GOT3 (cell line): Measurements from ENCODE around the gene MOB3C.
"Not testable (repeated sequence)": the region's sequence is repeated elsewhere in the genome, so short reads cannot be mapped to it uniquely, and the experiment has no call there.

Experiments
- DNase-seq: peaks from one replicate; lab custom pipeline; 2025; ENCODE audit warnings: mixed read lengths; lab: John Stamatoyannopoulos, UW

MOB3C gene

DNA sequence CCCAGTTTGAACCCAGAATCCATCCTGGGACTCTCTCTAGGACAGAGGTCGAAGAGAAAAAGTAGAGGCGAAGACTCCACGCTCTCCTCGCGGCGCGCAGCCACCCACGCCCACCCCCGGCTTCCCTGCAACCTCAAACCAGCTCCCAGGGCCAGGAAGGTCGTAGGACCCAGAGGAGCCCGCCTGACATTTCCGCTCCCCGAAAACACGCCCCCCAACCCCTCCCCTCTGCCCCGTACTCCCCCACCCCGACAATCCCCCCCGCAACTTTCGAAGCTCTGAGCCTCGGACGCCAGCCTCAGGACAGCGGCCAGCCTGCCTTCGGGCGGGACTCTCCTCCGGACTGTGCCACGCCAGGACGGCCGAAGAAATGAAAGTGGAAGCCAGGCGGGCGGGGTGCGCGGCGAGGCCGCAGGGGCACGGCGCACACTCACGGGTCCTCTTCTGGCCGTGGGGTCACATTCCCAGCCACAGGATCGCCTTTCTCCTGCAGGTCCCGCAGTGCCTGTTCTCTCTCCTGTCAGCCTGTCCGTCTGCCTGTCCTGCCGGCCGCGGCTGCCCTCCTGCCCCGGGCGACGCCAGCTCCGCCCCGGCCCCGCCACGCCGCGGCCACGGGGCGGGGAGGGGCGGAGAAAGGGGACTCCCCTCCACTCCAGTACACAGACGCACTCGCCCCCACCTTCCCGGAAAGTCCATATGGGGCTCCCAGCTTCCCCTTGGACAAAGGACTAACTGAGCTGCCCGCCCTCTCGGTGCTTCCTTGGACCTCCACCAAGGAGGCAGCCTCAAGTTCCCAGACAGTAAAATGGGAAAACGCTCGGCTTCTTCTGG is at the start of gene MOB3C:
Gene MOB3C, minus strand, starts transcription at position 535 of the 831 bp plus-strand sequence. CDS start 3,490 bp downstream, outside the sequence.
- peak; percentile 46 for DNase-seq

GRCh38 chr1:46665983-46666382 is 49.4 kb upstream of the MOB3C start:
- no peak for DNase-seq

DNA sequence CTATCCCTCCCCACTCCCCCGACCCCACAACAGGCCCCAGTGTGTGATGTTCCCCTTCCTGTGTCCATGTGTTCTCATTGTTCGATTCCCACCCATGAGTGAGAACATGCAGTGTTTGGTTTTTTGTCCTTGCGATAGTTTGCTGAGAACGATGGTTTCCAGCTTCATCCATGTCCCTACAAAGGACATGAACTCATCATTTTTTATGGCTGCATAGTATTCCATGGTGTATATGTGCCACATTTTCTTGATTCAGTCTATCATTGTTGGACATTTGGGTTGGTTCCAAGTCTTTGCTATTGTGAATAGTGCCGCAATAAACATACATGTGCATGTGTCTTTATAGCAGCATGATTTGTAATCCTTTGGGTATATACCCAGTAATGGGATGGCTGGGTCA is 46.3 kb upstream of the MOB3C start:
- not testable (repeated sequence) for DNase-seq

DNA sequence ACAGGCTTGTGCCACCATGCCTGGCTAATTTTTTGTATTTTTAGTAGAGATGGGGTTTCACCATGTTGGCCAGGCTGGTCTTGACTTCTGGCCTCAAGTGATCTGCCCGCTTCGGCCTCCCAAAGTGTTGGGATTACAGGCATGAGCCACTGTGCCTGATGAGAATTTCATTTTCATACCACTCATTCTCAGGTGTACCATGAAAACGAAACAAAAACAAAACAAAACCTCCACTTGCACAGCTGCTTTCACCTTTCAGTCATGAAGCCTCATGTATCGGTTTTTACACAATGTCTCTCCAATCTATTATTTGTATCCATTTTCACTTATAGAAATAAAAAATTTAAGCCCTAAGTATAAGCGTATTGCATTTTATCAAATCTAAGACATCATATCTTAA is 43.5 kb upstream of the MOB3C start:
- DNase-seq, result not testable (repeated sequence)

GRCh38 chr1:46659307-46659870 is 42.8 kb upstream of the MOB3C start:
- DNase-seq, result no peak

GRCh38 chr1:46657775-46658174 is 41.2 kb upstream of the MOB3C start:
- DNase-seq, result no peak

DNA sequence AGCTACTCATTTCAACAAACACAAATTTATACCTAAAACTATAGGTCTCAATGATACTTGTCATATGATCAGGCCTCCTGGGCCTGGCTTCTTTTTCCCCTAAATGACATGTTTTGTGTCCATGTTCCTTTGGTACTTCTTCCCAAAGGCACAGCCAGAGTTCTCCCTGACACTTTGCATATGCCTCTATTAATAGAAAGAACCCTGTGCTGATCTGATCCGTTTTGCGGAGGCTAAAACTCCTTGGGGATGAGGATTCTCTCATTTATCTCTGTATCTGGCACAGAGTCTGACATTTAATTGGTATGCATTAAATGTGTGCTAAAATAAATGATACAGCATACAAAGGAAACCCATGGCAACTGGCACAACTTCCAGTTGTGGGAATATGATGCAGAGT is 40.0 kb upstream of the MOB3C start:
- DNase-seq, result no peak

DNA sequence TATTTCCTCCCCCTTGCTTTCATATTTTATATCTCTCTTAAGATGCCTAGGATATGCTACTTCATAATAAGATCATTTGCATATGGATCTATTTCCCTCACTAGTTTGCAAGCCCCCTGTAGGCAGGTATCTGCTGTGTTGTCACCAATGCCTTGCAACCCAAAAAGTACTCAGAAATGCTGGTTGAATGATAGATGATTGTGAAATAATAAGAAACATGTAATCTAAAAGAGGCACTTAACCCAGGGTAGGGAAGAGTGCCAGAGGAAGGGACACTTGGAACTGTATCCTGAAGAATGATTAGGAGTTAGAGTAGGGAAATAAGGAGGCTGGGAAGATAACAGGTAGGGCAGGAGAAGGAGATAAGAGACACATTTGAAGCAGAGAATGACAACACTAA is 39.2 kb upstream of the MOB3C start:
- DNase-seq, result no peak

- not testable (repeated sequence) for DNase-seq
These were observed 38.1 kb upstream of the MOB3C start for GRCh38 chr1:46654698-46655097.

DNA sequence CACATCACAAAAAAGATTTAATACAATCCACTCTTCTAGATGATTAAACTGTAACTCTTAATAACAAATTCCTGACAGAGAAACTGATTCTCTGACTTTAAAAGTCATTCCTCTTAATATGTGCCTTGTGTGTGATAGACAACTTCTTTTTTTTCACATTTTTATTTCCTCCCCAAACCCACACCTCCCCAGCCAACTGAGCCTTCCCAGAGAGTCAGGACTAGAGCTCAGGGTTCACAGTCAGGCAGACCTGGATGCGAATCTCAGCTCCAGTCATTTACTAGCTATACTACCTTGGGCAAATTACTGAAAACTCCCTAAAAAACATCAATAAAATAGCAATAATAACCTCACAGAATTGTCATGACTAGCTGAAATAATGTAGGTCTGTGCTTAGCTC is 37.4 kb upstream of the MOB3C start:
- no peak for DNase-seq

DNA sequence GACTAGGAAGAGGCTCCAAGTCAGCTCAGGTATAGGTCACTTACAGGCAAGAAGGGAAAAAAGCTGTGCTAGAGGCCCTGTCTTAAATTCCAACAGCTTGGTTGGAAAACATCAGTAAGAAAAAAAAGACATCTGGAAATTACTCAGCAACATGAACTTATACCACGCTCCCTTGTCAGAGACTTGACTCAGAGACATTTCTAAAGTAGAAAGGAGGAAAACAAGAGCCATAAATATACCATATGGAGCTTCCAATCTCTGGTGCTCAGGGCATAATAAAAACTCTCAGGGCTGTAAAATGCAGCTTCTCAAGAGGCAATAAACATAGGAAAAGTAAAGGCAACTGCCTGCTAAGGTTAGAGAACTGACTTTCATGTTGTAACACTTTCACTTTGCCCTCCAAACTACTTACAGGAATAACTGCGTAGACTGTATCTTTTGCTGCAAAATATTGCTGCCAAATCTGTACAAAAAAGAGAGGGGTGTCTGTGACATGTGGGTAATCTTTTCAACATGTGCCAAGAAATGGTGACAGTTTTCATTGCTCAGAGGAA is 36.9 kb upstream of the MOB3C start:
- DNase-seq, result no peak

GRCh38 chr1:46652321-46653100 is 35.9 kb upstream of the MOB3C start:
- no peak for DNase-seq

GRCh38 chr1:46651152-46651551 is 34.5 kb upstream of the MOB3C start:
- not testable (repeated sequence) for DNase-seq

DNA sequence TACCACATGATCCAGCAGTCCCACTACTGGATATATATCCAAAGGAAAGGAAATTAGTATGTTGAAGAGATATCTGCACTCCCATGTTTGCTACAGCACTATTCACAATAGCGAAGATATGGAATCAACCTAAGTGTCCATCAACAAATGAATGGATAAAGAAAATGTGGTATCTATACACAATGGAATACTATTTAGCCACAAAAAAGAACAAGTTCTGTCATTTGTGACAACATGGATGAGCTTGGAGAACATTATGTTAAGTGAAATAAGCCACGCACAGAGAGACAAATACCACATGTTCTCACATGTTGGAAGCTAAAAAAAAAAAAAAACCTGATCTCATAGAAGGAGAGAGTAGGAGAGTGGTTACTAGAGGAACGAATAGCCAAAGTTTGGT is 33.9 kb upstream of the MOB3C start:
- DNase-seq, result no peak

GRCh38 chr1:46649764-46650163 is 33.2 kb upstream of the MOB3C start:
- DNase-seq, result no peak

DNA sequence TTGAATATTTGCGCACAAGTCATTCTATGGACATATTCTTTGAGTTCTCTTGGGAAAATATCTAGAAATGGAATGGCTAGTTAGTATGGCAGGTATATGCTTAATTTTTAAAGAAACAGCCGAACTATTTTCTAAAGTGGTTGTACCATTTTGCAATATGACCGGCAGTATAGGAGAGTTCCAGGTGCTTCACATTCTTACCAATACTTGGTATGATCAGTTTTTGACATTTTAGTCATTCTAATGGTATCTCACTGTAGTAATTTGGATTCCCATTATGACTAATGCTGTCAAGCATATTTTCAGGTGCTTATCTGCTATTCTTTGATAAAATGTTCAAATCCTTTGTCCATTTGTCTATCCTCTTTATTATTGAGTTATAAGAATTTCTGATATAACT is 31.0 kb upstream of the MOB3C start:
- no peak for DNase-seq

GRCh38 chr1:46646844-46647243 is 30.2 kb upstream of the MOB3C start:
- no peak for DNase-seq

- no peak for DNase-seq
These were observed 29.7 kb upstream of the MOB3C start for GRCh38 chr1:46646331-46646730.

DNA sequence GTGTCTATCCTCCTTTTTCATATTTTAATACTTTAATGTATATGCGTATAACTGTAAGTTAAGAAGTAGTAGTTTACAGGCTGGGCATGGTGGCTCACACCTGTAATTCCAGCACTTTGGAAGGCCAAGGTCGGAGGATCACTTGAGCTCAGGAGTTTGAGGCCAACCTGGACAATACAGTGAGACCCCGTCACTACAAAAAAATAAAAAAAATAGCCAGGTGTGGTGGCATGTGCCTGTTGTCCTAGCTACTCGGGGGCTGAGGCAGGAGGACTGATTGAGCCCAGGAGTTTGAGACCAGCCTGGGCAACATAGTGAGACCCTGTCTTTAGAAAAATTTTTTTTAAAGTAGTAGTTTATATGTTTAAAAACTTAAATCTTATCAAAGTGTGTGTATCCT is 29.2 kb upstream of the MOB3C start:
- DNase-seq, result no peak

DNA sequence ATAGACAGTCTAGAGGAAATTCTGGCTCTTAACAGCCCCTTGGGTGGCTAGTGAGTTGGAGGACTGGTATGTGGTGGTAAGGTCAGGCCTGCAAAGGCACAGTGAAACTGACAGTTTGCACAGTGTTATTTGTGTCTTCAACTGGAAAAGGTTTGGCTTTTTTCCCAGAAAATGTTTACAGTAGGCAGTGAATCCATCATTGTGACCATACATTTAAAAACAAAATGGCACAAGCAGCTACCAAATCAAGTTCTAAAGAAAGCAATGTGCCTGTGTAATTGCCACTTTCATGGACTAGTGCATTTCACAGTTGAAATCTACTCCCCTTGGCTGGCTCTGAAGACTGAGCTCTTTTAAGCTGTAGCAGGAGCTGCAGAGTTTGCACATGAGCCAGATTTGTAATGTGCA is 26.8 kb upstream of the MOB3C start:
- no peak for DNase-seq

- DNase-seq, result no peak
These were observed 25.6 kb upstream of the MOB3C start for GRCh38 chr1:46642115-46642680.

DNA sequence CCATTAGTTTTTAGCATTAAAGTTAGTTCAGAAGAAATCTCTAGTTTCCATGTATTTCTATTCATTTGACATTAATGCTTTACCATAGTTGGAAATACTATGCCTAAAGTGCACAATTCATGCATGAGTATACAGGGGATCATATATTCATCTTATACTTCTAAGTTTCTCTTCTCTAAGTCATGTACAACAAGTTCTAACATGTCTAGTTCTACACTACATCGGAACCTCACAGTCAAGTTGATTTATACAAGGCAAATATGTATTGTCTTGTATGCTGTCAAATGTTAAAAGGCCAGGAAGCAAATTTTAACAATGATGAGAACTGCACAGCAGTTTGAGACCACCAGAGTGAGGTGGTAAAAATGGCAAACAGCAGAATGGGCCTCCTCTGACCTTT is 22.9 kb upstream of the MOB3C start:
- DNase-seq, result no peak
